HG03378 (cell line): ENCODE results near the gene SLC24A4.

ENCODE experiments used
- ATAC-seq: cut with Tn5 transposase; IDR thresholded peaks from one replicate; pipeline ENCODE4 v1.9.1; 2021; ENCODE audit warnings: mild to moderate bottlenecking, moderate library complexity; ENCODE audit not compliant: unreplicated experiment

The SLC24A4 gene

DNA sequence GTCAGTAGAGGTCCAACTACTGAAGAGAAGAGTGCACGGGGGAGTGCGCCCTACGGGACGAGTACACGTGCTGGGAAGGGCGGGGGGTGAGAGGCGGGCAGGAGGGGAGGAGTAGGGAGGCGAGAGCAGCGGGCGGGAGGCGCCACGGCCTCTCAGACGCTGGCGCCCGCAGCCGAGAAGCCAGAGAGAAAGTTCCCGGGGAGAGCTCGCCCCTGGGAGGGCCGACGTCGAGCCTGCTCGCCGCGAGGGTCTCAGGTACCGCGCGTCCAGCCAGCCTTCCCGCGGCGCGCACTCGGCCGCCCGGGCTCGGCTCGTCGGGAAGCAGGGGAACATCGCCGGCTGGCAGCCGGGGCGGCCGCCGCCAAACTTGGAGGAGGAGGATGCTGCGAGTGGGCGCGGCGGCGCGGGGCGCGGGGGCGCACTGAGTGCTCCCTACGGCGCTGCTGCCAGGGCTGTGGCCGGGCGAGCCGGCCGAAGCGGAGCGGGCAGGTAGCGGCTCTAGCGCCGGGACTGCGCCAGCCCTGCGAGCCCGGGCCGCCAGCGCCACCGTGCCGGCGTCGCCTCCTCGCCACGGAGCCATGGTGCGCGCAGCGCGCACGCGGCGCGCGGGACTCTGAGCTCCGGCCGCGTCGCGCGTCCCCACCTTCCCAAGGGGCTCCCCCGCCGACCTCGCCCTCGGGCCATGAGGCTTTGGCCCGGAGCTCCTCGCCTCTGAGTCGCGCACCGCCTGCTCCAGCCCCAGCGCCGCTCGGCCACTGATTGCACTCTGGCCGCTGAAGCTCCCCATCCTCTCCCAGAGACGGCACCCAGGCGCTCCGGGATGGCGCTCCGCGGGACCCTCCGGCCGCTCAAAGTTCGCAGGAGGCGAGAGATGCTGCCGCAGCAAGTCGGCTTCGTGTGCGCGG lies at the start of gene SLC24A4:
Gene SLC24A4 (plus strand): TSS at position 155 of the 905 bp plus-strand sequence. CDS start 666 bp downstream, at position 821.
- ATAC-seq, result no peak

DNA sequence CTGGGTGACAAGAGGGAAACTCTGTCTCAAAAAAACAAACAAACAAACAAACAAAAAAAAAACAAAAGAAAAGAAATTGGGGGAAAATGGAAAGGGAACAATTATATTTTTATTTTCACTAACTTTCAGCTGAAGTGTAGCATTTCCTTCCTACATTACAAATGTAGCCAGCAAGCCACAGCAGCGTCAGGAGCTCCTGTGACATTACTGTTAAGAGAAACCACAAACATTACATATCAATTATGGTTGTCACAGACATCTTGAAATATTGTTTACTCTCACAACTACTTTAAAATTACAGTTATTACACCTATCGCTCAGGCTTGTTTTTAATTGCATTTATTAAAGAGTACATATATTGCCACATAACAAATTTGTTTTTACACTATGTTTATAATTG lies 49.8 kb upstream of the SLC24A4 start:
- no peak for ATAC-seq

GRCh38 chr14:92274055-92274454 lies 48.9 kb upstream of the SLC24A4 start:
- no peak for ATAC-seq

GRCh38 chr14:92276074-92276473 lies 46.9 kb upstream of the SLC24A4 start:
- ATAC-seq, result no peak

DNA sequence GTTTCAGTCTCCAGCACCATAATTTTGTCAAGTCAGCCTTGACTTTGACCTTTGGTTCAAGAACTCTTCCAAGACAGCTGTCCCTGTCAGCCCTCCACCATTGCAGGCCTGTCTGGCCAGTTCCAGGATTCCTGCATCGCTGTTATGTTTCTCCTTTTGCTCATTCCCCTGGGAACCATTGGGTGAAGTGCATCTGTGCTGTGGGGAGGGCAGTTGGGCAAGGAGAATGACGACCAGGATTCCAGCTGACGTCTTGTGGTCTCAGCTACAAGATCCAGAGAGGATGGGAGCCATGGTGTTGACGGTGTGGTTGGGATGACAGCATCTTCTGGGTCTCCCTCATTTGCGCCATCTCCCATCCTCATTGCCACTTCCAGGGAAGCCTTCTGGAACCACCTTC lies 45.9 kb upstream of the SLC24A4 start:
- ATAC-seq, result no peak

DNA sequence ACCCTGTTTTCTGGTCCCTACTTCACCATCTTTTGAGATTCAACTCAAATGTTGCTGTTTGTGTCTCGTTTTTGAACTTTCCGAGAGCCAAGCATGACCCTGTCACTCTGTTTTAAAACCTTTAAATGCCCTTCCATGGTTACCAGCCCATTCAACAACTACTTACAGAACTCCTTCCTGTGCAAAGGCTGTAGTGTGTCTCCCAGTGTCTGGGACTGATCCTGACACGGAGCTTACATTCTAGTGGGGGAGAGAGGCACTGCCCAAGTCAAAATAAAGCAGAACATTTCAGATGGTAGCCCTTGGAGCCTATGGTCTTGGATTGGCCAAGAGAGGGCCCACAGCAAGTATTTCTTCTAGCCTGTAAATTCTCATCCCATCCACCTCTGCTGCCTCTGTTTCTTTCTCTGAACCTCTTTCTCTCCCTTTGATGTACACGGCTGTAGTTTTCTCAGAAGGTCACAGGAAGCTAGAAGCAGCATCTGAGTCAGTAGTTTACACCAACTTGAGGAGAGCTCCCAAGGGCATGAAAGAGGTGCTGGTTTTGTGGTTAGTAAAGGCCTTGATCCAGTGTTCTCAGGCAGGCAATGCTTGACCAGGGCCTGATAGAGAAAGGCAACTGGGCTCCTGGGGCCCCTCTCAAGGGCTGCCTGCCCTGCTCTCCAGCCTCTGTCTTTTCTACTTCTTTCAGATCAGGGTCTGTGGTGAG lies 42.3 kb upstream of the SLC24A4 start:
- no peak for ATAC-seq

GRCh38 chr14:92282669-92283068 lies 40.3 kb upstream of the SLC24A4 start:
- ATAC-seq, result no peak

DNA sequence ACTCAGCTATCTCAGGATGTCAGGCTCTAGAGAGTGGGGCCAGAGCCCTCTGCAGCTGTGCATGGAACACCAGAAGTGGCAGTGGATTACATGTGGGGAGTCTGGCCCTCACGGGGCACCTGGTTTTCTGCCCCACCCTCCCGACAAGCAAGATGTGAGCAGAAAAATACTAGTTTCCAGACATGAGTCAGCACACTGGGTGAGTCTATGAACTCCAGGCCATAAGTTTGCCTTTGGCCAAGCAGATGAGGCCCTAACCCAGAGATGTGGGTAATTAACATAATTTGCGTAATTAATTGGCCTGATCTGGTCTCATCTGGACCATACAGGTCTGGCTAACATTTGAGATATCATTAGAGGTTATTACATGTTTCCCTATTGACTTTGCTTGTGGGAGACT lies 37.7 kb upstream of the SLC24A4 start:
- no peak for ATAC-seq

DNA sequence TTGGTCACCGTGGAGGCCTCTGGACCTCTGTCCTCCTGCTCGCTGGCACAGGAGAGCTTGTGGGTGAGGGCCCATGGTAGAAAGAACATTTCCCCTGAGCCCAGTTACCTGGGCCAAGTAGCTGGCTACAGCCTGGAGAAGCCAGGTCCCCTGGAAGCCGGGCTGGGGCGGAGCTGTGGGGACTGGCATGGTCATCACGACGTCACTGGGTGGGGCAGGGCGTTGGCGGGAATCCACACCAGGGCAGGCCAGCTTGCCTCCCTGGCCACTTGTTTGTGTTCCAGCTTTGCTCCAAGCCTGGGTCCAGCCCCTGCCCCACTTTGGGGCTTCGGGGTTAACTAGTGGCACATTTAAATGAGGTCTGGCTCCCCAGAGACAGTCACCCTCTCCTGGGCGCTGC lies 35.0 kb upstream of the SLC24A4 start:
- ATAC-seq, result no peak

- ATAC-seq, result no peak
These were observed 33.8 kb upstream of the SLC24A4 start for GRCh38 chr14:92288994-92289660.

GRCh38 chr14:92292673-92293072 lies 30.3 kb upstream of the SLC24A4 start:
- ATAC-seq, result no peak

DNA sequence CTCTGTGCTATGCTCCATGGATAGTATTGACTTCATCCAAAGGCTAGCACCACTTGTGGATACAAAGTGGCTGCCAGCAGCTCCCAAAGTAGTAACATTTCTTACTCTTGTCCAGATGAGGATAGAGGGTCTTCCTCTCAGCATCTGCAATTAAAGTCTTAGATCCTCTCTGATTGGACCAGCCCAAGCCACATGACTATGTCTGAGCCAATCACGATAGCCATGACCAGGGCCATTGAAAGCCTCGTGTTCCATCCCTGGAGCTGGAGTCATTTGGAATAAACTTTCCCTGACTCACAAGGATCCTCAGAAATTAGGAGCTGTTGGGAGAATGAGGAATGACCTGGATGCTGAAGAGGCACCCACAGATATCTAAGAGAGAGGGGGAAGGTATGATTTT lies 28.5 kb upstream of the SLC24A4 start:
- no peak for ATAC-seq

DNA sequence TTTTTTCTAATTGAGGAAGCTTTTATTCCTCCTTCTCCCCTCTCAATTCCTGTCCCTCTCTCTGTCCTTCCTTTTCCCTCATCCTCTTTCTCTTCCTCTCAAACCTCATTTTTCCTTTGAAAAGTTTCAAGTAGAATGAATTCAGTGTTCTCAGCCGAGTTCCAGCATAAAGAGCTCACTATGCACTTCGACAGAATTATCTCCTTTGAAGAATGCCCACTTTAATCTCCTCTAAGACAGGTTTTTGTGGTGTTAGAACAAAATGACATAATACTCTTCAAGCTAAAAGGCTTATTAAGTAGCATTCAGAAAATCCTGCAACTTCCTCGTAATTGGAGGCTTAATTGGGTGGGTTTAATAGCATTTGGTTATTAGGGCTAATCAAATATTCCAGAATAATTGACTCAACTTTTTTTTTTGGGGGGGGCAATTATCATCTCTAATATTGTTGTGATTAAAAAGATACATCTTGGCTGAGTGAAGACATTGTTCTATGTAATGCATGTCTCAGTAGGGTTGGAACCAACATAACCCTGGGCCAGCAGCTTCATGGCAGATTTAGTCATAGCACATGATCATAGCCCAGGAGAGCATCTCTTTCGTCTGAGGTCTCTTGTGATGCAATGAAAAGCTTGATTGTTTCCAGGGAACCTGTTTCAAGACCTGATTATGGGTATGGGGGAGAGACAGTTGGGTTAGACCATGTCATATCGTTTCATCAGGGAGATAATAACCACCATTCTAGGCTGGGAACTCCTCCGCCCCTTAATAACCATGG lies 25.0 kb upstream of the SLC24A4 start:
- no peak for ATAC-seq

DNA sequence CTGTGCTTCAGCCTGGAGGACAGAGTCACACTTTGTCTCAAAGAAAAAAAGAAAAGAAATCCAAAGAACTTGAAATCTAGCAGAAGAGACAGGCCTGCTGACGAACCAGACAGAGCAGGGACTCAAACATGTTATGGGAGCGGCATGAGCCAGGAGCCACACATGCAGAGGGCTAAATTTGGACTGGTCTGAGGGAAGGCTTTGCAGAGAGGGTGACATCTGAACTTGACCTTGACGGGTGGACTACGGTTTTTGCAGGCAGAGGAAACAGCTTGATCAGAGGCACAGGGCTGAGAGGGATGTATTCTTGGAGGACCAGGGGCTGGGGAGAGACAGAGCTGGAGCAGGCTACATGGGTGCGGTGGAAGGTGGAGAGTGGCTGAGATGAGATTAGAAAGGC lies 20.5 kb upstream of the SLC24A4 start:
- ATAC-seq, result no peak

GRCh38 chr14:92308716-92309115 lies 14.2 kb upstream of the SLC24A4 start:
- ATAC-seq, result no peak

GRCh38 chr14:92309968-92310530 lies 12.9 kb upstream of the SLC24A4 start:
- no peak for ATAC-seq

GRCh38 chr14:92310776-92311375 lies 12.1 kb upstream of the SLC24A4 start:
- ATAC-seq, result no peak

DNA sequence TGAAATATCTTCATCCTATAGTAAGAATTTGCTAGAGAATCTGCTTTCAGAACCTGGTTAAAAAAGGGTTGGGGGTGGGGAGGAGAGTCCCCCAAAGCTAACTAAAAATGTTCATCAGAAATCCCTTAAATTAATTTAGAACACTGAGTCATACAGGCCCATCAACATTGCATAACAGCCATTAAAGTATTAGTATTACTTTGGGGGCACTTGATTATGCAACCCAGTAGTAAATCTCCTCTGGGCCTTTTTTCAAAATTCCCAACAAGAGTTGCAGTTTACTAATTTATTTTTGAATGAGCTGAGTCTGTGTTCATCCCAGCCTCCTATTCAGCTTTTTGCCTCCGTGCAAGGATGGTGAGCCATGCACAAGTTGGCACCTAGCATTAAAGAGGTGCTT lies 8.8 kb upstream of the SLC24A4 start:
- no peak for ATAC-seq

DNA sequence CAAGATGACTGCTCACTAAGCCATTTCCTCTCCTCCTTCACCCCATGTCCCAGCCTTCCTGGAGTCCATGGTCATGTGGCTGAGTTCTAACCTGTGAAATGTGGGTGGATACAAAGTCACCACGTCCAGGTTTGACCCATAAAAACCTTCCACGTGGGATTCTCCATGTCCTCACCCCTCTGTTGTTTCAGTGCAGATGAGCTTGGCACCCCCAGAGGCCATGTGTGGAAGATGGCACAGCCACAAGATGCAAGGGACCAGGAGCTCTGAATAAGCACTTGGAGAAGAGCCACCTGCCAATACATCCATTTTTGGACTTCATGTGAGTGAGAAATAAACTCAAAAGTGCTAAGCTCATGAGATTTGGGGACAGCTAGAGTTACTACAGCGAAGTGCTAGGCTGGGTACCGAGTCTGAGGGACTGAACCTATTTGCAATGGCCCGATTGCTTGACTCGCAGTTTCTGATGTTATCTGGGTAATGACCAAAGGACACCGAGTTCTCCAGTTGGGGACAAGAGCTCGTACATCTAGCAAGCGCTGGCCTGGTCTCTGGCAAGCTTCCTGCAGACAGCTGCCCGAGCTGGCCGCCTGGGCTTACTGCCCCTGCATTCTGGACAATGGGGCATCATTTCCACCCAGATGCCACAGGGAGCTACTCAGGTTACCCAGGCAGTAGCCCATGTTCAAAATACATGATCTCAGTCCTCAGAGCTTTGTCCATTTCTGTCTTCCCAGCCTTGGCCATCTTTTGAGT lies 7.7 kb upstream of the SLC24A4 start:
- no peak for ATAC-seq
